GM18873 (cell line): ENCODE data around the gene ABAT.
"Not testable (repeated sequence)": the region's sequence is repeated elsewhere in the genome, so short reads cannot be mapped to it uniquely, and the experiment has no call there.

Experiments
- ATAC-seq: cut with Tn5 transposase; IDR thresholded peaks from one replicate; pipeline ENCODE4 v1.9.1; 2021; ENCODE audit warnings: mild to moderate bottlenecking, moderate library complexity, moderate number of reproducible peaks; ENCODE audit not compliant: unreplicated experiment, low FRiP score

Gene ABAT

DNA sequence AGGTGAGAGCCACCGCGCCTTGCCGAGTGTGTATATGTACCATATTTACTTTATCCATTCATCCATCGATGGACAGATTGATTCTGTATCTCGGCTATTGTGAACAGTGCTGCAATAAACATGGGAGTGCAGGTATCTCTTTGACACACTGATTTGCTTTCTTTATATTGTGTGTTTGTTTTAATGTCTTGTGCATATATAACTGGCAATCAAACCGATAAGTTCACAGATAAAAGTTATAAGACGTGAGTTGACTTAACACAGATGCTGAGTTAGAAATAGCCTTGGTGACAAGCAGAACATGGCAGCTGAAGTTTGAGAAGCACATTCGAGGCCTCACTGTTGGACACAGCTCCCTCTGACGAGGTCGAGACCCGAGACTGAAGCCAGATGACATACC is 99.8 kb downstream of the ABAT start:
- ATAC-seq, result no peak

- ATAC-seq, result no peak
Measured at GRCh38 chr16:8775359-8775758, 100.9 kb downstream of the ABAT start.

GRCh38 chr16:8776129-8776584 is 101.7 kb downstream of the ABAT start:
- ATAC-seq, result no peak

- no peak for ATAC-seq
Measured at GRCh38 chr16:8777217-8777616, 102.8 kb downstream of the ABAT start.

DNA sequence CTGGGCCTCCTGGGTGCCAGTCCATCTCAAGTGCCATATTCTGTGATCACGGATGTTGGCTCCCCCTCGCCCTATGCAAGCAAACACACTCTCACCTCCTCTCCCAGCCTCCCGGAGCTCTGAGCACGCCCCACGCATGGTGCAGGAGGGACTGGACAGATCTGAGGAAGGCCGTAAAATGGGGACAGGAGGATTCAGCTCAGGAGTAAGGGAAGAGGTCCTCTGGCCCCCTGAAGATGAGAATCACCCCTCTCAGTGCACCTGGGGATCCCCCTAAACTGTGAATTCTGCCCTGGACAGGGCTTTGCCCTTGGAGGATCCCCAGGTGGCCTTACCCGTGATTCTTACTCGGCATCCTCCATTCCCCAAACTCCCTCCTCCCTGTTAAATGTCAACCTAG is 107.4 kb downstream of the ABAT start:
- no peak for ATAC-seq

DNA sequence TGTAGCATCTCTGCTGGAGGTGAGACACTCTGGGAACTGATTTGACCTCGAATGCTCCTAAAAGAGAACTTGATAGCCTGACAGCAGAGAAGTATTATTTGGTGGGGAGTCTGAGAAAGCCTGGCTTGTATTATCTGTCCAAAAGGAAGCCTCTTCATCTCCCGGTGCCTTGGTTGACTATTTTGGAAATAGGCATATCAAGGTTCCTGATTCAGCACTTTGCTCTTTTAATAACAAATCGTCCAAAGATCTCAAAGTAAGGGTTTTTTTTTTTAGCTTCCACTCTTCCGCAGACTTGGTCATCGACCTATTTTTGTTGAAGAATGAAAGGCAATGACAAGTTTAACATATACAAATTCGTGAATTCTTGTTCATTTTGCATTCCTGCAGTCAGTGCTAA is 108.3 kb downstream of the ABAT start:
- no peak for ATAC-seq

DNA sequence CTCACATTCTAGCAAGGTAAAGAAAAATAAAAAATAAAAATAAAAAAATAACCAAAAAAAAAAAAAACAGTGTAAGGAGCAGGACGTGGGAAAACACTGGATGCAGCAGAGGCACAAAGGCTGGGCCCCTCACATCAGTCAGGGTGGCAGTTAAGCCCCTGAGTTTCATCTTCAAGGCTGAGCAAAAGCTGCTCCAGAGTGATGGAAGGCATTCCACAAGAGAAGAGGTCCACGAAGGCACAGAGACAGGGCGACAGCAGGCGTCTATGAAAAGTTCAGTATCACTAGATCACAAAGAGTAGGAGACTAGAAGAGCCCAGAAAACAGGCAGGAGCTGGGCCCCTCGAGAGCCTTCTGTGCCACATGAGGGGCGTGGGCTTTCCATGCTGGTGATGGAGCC is 111.0 kb downstream of the ABAT start:
- no peak for ATAC-seq

DNA sequence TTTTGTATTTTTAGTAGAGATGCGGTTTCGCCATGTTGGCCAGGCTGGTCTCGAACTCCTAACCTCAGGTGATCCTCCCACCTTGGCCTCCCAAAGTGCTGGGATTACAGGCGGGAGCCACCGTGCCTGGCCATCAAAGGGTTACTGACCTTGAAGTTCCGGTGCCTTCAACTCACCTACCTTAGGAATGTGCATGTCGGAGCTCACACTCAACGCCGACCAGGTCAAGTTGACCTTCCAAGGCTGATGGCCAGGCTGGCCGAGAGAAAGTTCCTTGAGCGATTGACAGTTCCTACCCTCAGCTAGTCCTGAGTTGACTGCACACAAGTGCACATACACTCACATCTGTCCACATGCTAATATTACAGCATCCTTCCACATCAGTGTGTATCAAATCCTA is 111.9 kb downstream of the ABAT start:
- ATAC-seq, result not testable (repeated sequence)

- no peak for ATAC-seq
Measured at GRCh38 chr16:8788578-8789172, 114.3 kb downstream of the ABAT start.

GRCh38 chr16:8795091-8795490 is 120.7 kb downstream of the ABAT start:
- no peak for ATAC-seq

GRCh38 chr16:8795818-8796217 is 121.4 kb downstream of the ABAT start:
- ATAC-seq, result no peak

DNA sequence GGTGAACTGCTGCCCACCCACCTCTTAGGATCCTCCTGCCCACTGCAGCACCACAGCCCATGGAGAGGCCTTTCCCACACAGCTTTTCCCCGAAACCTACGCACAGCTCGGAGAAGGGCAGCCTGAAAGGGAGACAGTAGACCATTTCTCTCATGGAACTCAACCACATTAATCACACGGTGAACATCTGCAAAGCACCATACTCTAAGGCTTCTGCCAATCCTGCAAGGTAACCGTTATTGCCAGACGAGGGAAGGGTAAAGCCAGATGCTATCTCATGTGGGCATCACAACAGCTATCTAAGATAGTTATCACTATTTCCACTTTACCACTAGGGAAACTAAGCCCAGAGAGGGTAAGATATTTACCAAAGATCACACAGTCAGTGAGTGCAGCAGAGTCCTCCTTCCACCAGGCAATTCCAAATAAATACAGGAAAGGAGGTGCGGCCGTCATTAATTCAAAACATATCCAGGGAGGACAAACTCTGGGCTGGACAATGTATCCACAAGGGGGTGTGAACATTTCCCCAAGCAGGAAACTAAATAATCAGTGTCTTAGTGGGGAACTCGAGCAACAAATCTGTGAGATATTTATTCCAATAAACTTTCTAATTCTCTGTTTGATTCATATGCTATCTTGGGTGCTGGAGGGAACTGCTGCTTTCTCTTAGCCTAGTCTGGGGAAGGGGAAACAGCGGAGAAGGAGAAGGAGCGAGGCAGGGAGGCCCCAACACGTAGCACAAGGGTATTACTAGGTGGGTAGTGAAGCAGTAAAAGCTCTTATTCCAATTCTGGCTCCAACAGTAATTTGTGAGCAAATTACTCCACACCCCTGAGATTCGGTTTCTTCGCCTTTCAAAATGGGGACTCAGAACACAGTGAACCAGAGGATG is 122.3 kb downstream of the ABAT start:
- no peak for ATAC-seq

DNA sequence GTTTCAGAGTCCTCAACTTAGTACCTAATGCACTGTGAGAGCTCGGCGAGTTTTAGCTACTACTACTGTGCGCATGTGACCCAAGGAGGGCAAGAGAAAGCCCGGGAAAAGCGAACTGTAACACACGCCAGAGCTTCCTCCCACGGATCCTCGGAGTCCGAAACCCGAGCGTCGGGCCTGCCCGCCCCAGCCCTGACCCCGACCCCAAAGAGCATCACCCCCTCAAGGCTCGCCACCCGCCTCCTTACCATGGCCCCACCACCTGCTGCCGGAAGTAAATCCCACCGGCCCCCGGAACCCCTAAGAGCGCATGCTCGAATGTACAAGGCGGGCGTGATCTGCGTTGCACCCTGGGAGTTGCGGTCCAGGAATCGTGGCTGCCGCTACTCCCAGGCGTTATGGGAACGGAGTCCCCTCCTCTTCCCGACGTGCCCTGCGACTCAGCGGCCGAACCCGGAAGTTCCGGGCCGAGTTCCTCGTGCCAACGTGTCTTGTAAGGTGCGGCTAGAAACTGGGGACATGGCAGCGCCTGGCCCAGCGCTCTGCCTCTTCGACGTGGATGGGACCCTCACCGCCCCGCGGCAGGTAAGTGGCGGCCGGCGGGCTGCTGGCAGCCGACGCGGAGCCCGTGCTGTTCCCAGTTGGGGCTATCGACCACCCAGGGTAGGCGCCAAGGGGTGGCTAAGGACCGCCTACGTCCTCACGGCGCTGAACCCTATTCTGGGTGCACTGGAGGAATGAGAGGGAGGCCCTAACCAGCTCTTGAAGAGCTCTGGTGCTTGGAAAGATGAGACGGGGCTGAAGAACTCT is 123.2 kb downstream of the ABAT start, which contains the start of the genes PMM2 and TMEM186:
Gene PMM2 (plus strand): TSS at position 476 of the 810 bp plus-strand sequence. CDS start 44 bp downstream, at position 520.
Gene TMEM186 (minus strand): TSS at position 276 of the 810 bp plus-strand sequence. CDS start 25 bp downstream, at position 251.
- peak; percentile 75 for ATAC-seq

DNA sequence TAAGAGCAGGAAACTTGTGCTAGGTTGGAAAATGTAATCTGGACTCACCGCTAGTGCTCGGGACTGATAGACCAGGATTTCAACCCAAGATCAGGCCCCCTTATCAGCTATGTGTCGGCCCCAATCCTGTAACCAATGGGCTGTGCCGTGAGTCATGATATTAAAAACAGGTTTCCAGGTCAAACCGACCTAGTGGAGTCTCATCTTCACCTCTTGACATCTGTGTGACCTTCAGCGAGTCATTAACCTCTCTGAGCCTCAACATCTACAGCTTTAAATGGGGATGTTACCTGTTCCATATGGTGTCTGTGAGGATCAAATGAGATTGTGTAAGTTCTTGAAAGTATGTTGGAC is 123.7 kb downstream of the ABAT start:
- ATAC-seq, result no peak

GRCh38 chr16:8798535-8799157 is 124.2 kb downstream of the ABAT start:
- ATAC-seq, result no peak

GRCh38 chr16:8801701-8802100 is 127.3 kb downstream of the ABAT start:
- no peak for ATAC-seq

- ATAC-seq, result not testable (repeated sequence)
Measured at GRCh38 chr16:8803733-8804132, 129.3 kb downstream of the ABAT start.

DNA sequence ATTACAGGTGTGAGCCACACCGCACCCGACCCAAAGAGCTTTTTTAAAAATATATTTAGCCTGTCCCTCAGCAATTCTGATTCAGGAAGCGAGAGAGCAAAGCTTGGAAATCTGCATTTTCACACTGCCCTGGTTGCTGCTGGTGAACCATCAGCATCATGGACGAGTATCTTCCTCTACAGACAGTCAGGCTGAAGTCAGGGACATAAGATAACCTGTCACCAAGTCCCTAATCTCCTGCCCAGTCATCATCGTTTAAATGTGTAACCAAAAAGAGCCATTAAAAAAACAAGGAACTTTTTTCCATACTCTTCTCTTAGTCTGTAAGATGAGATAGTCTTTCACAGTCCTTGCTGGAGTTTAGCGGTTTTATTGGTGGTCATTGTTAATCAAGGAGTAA is 129.9 kb downstream of the ABAT start:
- no peak for ATAC-seq

- no peak for ATAC-seq
Measured at GRCh38 chr16:8806272-8806983, 132.0 kb downstream of the ABAT start.

- no peak for ATAC-seq
Measured at GRCh38 chr16:8807189-8807588, 132.8 kb downstream of the ABAT start.
